Measurements from ENCODE around the gene LRRC25.

DNA sequence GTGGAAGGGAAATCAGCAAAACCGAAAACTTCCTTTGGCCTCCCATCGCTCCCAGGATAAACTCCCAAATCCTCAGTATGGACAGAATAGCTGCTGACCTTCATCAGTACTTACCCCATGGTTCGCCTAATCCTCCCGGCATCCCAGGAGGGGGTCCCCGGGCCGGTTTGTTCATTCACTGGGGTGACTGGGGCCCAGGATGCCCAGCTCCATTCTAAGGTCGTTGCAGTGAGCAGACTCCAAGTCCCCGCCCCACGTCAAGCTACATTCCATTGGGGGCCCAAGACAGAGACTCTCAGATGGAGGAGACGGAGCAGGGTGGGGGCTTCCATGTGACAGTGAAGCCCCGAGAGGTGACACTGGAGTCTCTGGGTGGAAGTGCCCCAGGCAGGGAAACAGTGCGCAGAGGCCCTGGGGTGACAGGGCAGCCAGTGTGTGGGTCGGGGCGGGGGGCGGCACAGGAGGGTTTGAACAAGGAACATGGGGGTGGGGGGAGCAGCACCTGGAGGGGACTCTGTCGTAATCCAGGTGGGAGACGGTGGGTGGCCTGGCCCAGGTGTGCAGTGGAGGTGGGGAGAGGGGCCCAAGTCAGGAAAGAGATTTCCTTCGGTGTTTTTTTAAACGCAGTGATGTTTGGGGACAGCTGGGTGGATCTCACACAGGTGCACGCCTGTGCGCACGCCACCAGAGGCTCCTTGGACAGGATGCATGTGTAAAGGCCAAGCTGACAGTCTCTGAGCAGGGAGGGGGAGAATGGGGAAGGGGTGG, 26.9 kb upstream of the LRRC25 start:
- TF ChIP-seq, protein P1, sequence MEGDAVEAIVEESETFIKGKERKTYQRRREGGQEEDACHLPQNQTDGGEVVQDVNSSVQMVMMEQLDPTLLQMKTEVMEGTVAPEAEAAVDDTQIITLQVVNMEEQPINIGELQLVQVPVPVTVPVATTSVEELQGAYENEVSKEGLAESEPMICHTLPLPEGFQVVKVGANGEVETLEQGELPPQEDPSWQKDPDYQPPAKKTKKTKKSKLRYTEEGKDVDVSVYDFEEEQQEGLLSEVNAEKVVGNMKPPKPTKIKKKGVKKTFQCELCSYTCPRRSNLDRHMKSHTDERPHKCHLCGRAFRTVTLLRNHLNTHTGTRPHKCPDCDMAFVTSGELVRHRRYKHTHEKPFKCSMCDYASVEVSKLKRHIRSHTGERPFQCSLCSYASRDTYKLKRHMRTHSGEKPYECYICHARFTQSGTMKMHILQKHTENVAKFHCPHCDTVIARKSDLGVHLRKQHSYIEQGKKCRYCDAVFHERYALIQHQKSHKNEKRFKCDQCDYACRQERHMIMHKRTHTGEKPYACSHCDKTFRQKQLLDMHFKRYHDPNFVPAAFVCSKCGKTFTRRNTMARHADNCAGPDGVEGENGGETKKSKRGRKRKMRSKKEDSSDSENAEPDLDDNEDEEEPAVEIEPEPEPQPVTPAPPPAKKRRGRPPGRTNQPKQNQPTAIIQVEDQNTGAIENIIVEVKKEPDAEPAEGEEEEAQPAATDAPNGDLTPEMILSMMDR (IDR thresholded peaks at IDR 0.05): no peak
- TF ChIP-seq POLR2AphosphoS5 (IDR thresholded peaks at IDR 0.05): no peak
